ENCODE data around the gene ATP2C2. TPM values are rescaled to one million over a fixed set of nuclear protein-coding genes. Genes with fewer than 3 reads are reported as not detected.

The ATP2C2 gene
- total RNA-seq, 1 experiment from 2014 or later, result 0.67 TPM

DNA sequence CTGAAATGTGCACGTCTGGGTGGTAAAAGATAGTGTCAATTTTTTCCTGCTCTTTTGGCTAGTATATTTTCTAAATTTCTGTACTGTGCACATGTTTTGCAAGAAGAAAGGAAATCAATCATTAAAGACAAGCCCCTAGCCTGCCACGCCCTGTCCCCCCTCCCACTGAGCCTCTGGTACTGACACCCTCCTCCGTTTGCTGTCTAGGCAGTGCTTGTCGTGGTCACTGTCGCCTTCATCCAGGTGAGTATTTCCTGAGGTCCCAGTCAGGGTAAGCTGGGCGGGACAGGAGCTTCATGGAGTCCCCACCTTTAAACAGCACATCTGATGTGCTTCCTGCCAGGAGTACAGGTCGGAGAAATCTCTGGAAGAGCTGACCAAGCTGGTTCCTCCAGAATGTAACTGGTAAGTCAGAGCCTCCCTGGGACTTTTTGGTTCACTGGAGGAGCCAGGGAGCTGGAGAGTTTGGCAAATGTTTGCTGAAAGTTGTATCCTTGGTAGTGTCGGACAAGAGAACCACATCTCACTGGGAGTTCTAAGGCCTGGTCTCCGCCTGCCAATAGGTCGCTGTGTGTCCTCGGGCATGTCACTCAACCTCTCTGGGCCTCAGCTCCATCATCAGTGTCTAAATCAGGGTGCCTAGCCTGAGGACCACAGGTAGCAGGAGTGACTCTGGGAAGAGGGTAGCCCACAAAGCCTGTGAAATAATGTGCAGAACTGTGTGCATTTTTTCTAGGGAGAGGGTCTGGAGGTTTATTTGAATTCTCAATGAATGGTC lies 42.2 kb downstream of the ATP2C2 start:
- no peaks in the 10 kb centered on the region for H3K36me3 ChIP-seq (ENCODE audit: control insufficient read depth, insufficient read depth, low read length)
- in situ Hi-C loops (cut with HindIII; ENCODE audit: low pct_unique_long_range_greater_than_20kb, low sequenced_read_pairs) (no loop called here), intact Hi-C loops (cut with micrococcal nuclease; ENCODE audit: unreplicated experiment) (no loop called here)
- POLR2A ChIA-PET, result no interaction called here
- H3K4me1 ChIP-seq (ENCODE audit: control insufficient read depth, insufficient read depth, low read length), result no peaks in the 10 kb centered on the region
- CTCF ChIA-PET, result no interaction called here
- H3K27ac ChIP-seq (ENCODE audit: low read length), result no peak overlapping the region
- no peaks in the 10 kb centered on the region for H3K9me3 ChIP-seq (ENCODE audit: control insufficient read depth, insufficient read depth, low read depth, low read length)
- BruUV-seq (replicated peaks), result no TSS peak
- ATAC-seq (no peak), DNase-seq (ENCODE audit: low read depth, low spot score) (no peak)
- no peak overlapping the region for H3K4me3 ChIP-seq (ENCODE audit: low read depth in 2 of 2, low read length in 2 of 2)
- TF ChIP-seq, protein P1, sequence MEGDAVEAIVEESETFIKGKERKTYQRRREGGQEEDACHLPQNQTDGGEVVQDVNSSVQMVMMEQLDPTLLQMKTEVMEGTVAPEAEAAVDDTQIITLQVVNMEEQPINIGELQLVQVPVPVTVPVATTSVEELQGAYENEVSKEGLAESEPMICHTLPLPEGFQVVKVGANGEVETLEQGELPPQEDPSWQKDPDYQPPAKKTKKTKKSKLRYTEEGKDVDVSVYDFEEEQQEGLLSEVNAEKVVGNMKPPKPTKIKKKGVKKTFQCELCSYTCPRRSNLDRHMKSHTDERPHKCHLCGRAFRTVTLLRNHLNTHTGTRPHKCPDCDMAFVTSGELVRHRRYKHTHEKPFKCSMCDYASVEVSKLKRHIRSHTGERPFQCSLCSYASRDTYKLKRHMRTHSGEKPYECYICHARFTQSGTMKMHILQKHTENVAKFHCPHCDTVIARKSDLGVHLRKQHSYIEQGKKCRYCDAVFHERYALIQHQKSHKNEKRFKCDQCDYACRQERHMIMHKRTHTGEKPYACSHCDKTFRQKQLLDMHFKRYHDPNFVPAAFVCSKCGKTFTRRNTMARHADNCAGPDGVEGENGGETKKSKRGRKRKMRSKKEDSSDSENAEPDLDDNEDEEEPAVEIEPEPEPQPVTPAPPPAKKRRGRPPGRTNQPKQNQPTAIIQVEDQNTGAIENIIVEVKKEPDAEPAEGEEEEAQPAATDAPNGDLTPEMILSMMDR (IDR thresholded peaks at IDR 0.05), result no peak
- TF ChIP-seq POLR2AphosphoS5 (IDR thresholded peaks at IDR 0.05; ENCODE audit: low read depth, low read length), result no peak
- TF ChIP-seq TCF7L2 (IDR thresholded peaks at IDR 0.05; ENCODE audit: low read depth, low read length), result no peak
- TF ChIP-seq SIN3A (IDR thresholded peaks at IDR 0.05; ENCODE audit: borderline replicate concordance, insufficient read depth, low read depth, low read length), result no peak
- no peak for TF ChIP-seq REST (IDR thresholded peaks at IDR 0.05; ENCODE audit: insufficient read depth in 1 of 2, low read depth in 2 of 2, low read length in 1 of 2)
- no peaks in the 10 kb centered on the region; the same call in 1 of the 2 replicates for H3K27me3 ChIP-seq (ENCODE audit: control insufficient read depth, insufficient read depth, low read length)

- H3K36me3 ChIP-seq (ENCODE audit: control insufficient read depth, insufficient read depth, low read length), result no peaks in the 10 kb centered on the region
- H3K27me3 ChIP-seq (ENCODE audit: control insufficient read depth, insufficient read depth, low read length), result no peaks in the 10 kb centered on the region; the same call in 1 of the 2 replicates
- in situ Hi-C loops (cut with HindIII; ENCODE audit: low pct_unique_long_range_greater_than_20kb, low sequenced_read_pairs) (no loop called here), intact Hi-C loops (cut with micrococcal nuclease; ENCODE audit: unreplicated experiment) (no loop called here)
- DNase-seq (ENCODE audit: low read depth, low spot score), result no peak
- BruUV-seq (replicated peaks), result no TSS peak
- no peaks in the 10 kb centered on the region for H3K4me1 ChIP-seq (ENCODE audit: control insufficient read depth, insufficient read depth, low read length)
- POLR2A ChIA-PET, result interaction anchor here (0.6 kb wide), 1 partner anchor 75 kb away, joined by 3 read pairs; no protein-coding TSS in a partner anchor
- no peak for ATAC-seq
- CTCF ChIA-PET, result no interaction called here
- TF ChIP-seq POLR2AphosphoS5 (IDR thresholded peaks at IDR 0.05; ENCODE audit: low read depth, low read length) (no peak), TCF7L2 (IDR thresholded peaks at IDR 0.05; ENCODE audit: low read depth, low read length) (no peak)
- H3K27ac ChIP-seq (ENCODE audit: low read length), result no peak overlapping the region
- H3K4me3 ChIP-seq (ENCODE audit: low read depth in 2 of 2, low read length in 2 of 2), result no peak overlapping the region
- H3K9me3 ChIP-seq (ENCODE audit: control insufficient read depth, insufficient read depth, low read depth, low read length), result no peaks in the 10 kb centered on the region
Measured at GRCh38 chr16:84411768-84412167, 43.4 kb downstream of the ATP2C2 start.

DNA sequence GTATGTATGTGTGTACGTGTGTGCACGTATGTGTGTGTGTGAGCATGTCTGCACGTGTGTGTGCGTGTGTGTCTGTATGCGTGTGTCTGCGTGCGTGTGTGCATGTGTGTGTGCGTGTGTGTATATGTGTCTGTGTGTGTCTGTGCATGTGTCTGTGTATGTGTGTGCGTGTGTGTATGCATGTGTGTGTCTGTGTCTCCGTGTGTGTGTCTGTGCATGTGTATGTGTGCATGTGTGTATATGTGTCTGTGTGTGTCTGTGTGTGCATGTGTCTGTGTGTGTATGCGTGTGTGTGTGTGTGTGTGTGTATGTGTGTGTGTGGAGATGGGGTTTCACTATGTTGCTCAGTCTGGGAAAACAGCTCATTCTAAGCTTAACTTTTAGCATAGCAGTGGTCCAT lies 43.9 kb downstream of the ATP2C2 start:
- intact Hi-C loops (cut with micrococcal nuclease; ENCODE audit: unreplicated experiment) (no loop called here), in situ Hi-C loops (cut with HindIII; ENCODE audit: low pct_unique_long_range_greater_than_20kb, low sequenced_read_pairs) (no loop called here)
- Histone ChIP-seq H3K4me3 (ENCODE audit: low read depth in 2 of 2, low read length in 2 of 2) (no peak overlapping the region), H3K9me3 (ENCODE audit: control insufficient read depth, insufficient read depth, low read depth, low read length) (no peaks in the 10 kb centered on the region), H3K36me3 (ENCODE audit: control insufficient read depth, insufficient read depth, low read length) (no peaks in the 10 kb centered on the region), H3K4me1 (ENCODE audit: control insufficient read depth, insufficient read depth, low read length) (no peaks in the 10 kb centered on the region), H3K27ac (ENCODE audit: low read length) (no peak overlapping the region), H3K27me3 (ENCODE audit: control insufficient read depth, insufficient read depth, low read length) (no peaks in the 10 kb centered on the region)
- TF ChIP-seq POLR2AphosphoS5 (IDR thresholded peaks at IDR 0.05; ENCODE audit: low read depth, low read length) (no peak), TCF7L2 (IDR thresholded peaks at IDR 0.05; ENCODE audit: low read depth, low read length) (no peak), REST (IDR thresholded peaks at IDR 0.05; ENCODE audit: insufficient read depth in 1 of 2, low read depth in 2 of 2, low read length in 1 of 2) (no peak), SIN3A (IDR thresholded peaks at IDR 0.05; ENCODE audit: borderline replicate concordance, insufficient read depth, low read depth, low read length) (no peak)
- TF ChIP-seq, protein P1 (IDR thresholded peaks at IDR 0.05), result no peak
- ChIA-PET POLR2A (interaction anchor here (0.6 kb wide), 1 partner anchor 74 kb away, joined by 3 read pairs; no protein-coding TSS in a partner anchor), CTCF (no interaction called here)
- ATAC-seq (no peak), DNase-seq (ENCODE audit: low read depth, low spot score) (no peak)
- BruUV-seq (replicated peaks), result no TSS peak

Measured in Panc1 (cell line).